Lung (tissue), 12 donors: ENCODE data around the gene EIF3L. TPM values are rescaled to one million over a fixed set of nuclear protein-coding genes. Genes with fewer than 3 reads are reported as not detected.

Experiments used
- ATAC-seq: fragments of 200-7000 bp; cut with Tn5 transposase; one replicate; pipeline ENCODE4 v1.9.1; 2020; ENCODE audit warnings: moderate number of reproducible peaks; ENCODE audit not compliant: insufficient read depth, low FRiP score
- DNase-seq, 3 donors: peaks; one replicate each; pipeline ENCODE4 v3.0.0-alpha.2; 2013 to 2017
- H3K27ac ChIP-seq, 2 donors: one replicate each; pipeline ENCODE4 v1.5.1; 2013; ENCODE audit warnings: mild to moderate bottlenecking in 2 of 2, moderate library complexity in 2 of 2, control low read depth in 1 of 2, inconsistent platforms in 1 of 2, low read depth in 1 of 2, low read length in 1 of 2
- H3K27me3 ChIP-seq, 3 donors: one replicate each; pipeline ENCODE4 v1.5.1; 2013; ENCODE audit warnings: low read length in 2 of 3; ENCODE audit not compliant: control insufficient read depth in 3 of 3, insufficient read depth in 3 of 3
- H3K36me3 ChIP-seq, 4 donors: one replicate each; pipeline ENCODE4 v1.5.1; 2013; ENCODE audit warnings: low read length in 4 of 4, mild to moderate bottlenecking in 1 of 4, moderate library complexity in 1 of 4; ENCODE audit not compliant: control insufficient read depth in 4 of 4, insufficient read depth in 4 of 4
- H3K4me1 ChIP-seq, 5 donors: one replicate each; pipeline ENCODE4 v1.5.1; 2013; ENCODE audit warnings: low read length in 5 of 5, mild to moderate bottlenecking in 2 of 5, moderate library complexity in 1 of 5; ENCODE audit not compliant: control insufficient read depth in 5 of 5, insufficient read depth in 5 of 5
- H3K4me3 ChIP-seq: one replicate; pipeline ENCODE4 v1.5.1; 2013; ENCODE audit warnings: mild to moderate bottlenecking, control low read depth, moderate library complexity
- H3K9ac ChIP-seq, 2 donors: one replicate each; pipeline ENCODE4 v1.5.1; 2013; ENCODE audit warnings: low read length in 2 of 2, control low read depth in 1 of 2; ENCODE audit not compliant: insufficient read depth in 1 of 2
- H3K9me3 ChIP-seq, 4 donors: one replicate each; pipeline ENCODE4 v1.5.1; 2013; ENCODE audit warnings: low read length in 3 of 4, mild to moderate bottlenecking in 1 of 4, moderate library complexity in 1 of 4; ENCODE audit not compliant: control insufficient read depth in 4 of 4, insufficient read depth in 3 of 4
- WGBS, 2 donors: extraction: QIAGEN DNeasy Blood & Tissue Kit; methylation state at CpG; one replicate each; pipeline ENCODE4 v1.1.7; 2013; 5-methylcytosine and 5-hydroxymethylcytosine counted together
- polyA plus RNA-seq, 2 donors: library from polyadenylated mRNA; stranded (reverse); fragments of 200-250 nt; gene quantifications; one replicate each; pipeline ENCODE4 v1.2.1, GENCODE V29; 2013
- total RNA-seq, 2 donors: library from RNA; depleted of rRNA in 1 of 2; stranded (reverse); fragments of >200 nt in 1 of 2; gene quantifications; one replicate each; pipeline ENCODE4 v1.2.1, GENCODE V29; 2014 to 2021
- TF ChIP-seq, protein P1 (sequence below): IDR thresholded peaks from 2 replicates; pipeline ENCODE4 v1.5.1; 2012; ENCODE audit warnings: mild to moderate bottlenecking; ENCODE audit errors: control extremely low read depth, extremely low read depth
- donor health status: control.
- donor health status: control.
- donor health status: Bipolar disorder and iron deficiency.
- donor health status: healthy.
- donor health status: DM: yes; HTN: yes; CAD: no.

EIF3L gene
- total and polyA plus RNA-seq, 4 donors = 175 to 420 (median 252) TPM

DNA sequence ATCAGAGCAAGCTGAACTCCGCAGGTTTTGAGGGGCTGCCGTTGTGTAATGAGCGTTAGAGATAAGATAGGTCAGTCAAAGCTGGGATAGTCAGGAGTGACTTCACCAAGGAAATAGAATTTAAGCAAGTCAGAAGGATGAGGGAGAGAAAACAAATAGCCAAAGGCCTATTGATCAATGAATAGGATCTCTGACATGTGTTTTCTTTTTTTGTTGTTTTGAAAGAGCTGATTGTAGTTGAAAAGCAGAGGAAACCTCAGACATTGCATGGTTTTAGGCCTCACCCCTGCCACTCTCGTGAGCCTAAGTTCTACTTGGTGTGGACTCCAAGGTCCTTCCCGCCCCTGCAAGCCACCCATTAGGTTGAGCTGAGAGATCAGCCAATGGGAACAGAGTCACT lies 3.2 kb downstream of the EIF3L start:
- no peaks in the 10 kb centered on the region for H3K9me3 ChIP-seq
- H3K9ac ChIP-seq = no peak overlapping the region
- H3K27me3 ChIP-seq = no peaks in the 10 kb centered on the region
- DNase-seq (no peak), ATAC-seq (no peak)
- peaks cover 0 to 21% (median 4%) of the 10 kb centered on the region in 5 donors for H3K4me1 ChIP-seq
- no peak overlapping the region for H3K27ac ChIP-seq
- TF ChIP-seq, protein P1, sequence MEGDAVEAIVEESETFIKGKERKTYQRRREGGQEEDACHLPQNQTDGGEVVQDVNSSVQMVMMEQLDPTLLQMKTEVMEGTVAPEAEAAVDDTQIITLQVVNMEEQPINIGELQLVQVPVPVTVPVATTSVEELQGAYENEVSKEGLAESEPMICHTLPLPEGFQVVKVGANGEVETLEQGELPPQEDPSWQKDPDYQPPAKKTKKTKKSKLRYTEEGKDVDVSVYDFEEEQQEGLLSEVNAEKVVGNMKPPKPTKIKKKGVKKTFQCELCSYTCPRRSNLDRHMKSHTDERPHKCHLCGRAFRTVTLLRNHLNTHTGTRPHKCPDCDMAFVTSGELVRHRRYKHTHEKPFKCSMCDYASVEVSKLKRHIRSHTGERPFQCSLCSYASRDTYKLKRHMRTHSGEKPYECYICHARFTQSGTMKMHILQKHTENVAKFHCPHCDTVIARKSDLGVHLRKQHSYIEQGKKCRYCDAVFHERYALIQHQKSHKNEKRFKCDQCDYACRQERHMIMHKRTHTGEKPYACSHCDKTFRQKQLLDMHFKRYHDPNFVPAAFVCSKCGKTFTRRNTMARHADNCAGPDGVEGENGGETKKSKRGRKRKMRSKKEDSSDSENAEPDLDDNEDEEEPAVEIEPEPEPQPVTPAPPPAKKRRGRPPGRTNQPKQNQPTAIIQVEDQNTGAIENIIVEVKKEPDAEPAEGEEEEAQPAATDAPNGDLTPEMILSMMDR = no peak
- H3K4me3 ChIP-seq = no peak overlapping the region
- H3K36me3 ChIP-seq = peaks cover 10 to 46% (median 26%) of the 10 kb centered on the region in 4 donors
- WGBS, 2 donors = 85 to 93% methylated on average over 5 of the region's 5 CpGs

DNA sequence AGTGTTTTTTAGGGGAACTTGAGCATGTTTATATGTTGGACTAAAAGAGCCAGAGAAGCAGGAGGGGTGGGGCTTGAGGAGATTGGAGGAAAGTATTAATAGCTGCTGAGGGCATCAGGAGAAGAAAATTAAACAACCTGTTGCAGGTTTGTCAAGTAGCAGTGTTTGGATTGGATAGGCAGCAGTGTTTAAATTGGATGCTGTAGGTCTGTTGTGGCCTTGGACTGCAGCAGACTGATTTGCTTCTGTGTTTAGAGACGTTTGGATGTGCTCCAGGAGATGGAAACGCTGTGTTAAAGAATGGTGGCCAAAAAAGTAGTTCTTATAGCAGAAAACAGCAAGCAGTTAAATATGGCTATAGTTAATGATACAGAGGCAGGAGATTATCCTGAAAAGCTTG lies 5.7 kb downstream of the EIF3L start:
- Histone ChIP-seq H3K9ac (no peak overlapping the region), H3K9me3 (no peaks in the 10 kb centered on the region), H3K36me3 (peaks cover 21 to 57% (median 30%) of the 10 kb centered on the region in 4 donors), H3K27me3 (no peaks in the 10 kb centered on the region), H3K4me1 (peaks cover 0 to 14% (median 3%) of the 10 kb centered on the region in 5 donors), H3K27ac (no peak overlapping the region), H3K4me3 (no peak overlapping the region)
- TF ChIP-seq, protein P1 = no peak
- WGBS, 2 donors = 34 to 66% methylated on average over 2 of the region's 2 CpGs
- ATAC-seq (no peak), DNase-seq (peak in 2 of 3 donors; percentile 36 to 70)

DNA sequence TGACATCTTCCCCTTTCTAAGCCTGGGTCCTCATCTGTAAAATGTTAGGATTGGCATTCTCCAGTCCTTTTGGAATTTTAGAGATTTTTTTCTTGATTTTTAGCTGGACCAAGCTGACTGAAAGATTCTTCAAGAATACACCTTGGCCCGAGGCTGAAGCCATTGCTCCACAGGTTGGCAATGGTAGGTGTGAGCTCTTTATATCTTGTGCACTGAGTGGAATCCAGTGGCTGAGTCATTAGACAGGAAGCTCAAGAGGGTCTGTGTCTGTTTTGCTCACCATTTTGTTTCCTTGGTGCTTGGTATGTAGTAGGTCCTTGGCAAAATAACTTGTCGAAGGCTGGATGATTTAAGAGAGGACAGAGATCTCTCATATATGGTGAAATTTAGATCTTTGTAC lies 6.2 kb downstream of the EIF3L start:
- TF ChIP-seq, protein P1 = no peak
- H3K36me3 ChIP-seq = peaks cover 22 to 60% (median 33%) of the 10 kb centered on the region in 4 donors
- 75 to 91% methylated on average over 2 of the region's 2 CpGs for WGBS, 2 donors
- H3K4me1 ChIP-seq = peaks cover 0 to 9% (median 3%) of the 10 kb centered on the region in 5 donors
- no peaks in the 10 kb centered on the region for H3K27me3 ChIP-seq
- ATAC-seq (no peak), DNase-seq (no peak)
- H3K9me3 ChIP-seq = no peaks in the 10 kb centered on the region
- H3K27ac ChIP-seq = no peak overlapping the region
- no peak overlapping the region for H3K4me3 ChIP-seq
- no peak overlapping the region for H3K9ac ChIP-seq
